Measurements from ENCODE around the gene RNF213.

GRCh38 chr17:80339118-80339517 lies 78.5 kb downstream of the RNF213 start:
- TF ChIP-seq CTCF (IDR thresholded peaks at IDR 0.05): no peak
- no peak for TF ChIP-seq POLR2AphosphoS5 (IDR thresholded peaks at IDR 0.05)
